ENCODE measurements around the gene TMEM141. TPM values are rescaled to one million over a fixed set of nuclear protein-coding genes. Genes with fewer than 3 reads are reported as not detected.
"Not testable (repeated sequence)": the region's sequence is repeated elsewhere in the genome, so short reads cannot be mapped to it uniquely, and the experiment has no call there.

Gene TMEM141
- polyA plus RNA-seq, 4 donors, result 148 to 518 (median 194) TPM

DNA sequence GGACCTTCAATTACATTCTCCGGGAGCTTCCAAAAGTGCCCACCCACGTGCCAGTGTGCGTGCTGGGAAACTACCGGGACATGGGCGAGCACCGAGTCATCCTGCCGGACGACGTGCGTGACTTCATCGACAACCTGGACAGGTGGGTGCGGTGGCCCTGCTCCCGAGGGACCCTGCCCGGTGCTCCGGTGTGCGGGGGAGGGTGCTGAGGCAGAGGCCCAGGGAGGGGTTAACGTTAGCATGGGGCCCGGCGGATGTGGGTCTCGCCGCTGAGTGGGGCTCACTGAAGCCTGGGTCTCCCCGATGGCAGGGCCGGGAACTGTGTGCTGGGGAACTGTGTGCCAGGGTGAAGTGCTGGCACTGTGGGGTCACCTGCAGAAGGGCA lies 40.6 kb downstream of the TMEM141 start:
- Histone ChIP-seq H3K4me1 (ENCODE audit: control insufficient read depth in 3 of 3, insufficient read depth in 2 of 3, low read depth in 1 of 3, low read length in 2 of 3) (no peaks in the 10 kb centered on the region), H3K9me3 (ENCODE audit: control insufficient read depth in 2 of 2, insufficient read depth in 1 of 2, low read depth in 1 of 2, low read length in 1 of 2) (no peaks in the 10 kb centered on the region), H3K36me3 (ENCODE audit: control insufficient read depth in 3 of 3, insufficient read depth in 2 of 3, low read depth in 1 of 3, low read length in 3 of 3) (peaks cover 11 to 91% (median 23%) of the 10 kb centered on the region in 3 donors), H3K27me3 (ENCODE audit: control insufficient read depth in 3 of 3, insufficient read depth in 3 of 3, low read length in 3 of 3) (no peaks in the 10 kb centered on the region), H3K4me3 (ENCODE audit: low read depth in 1 of 3, low read length in 3 of 3) (no peak overlapping the region), H3K27ac (ENCODE audit: low read depth in 1 of 3, low read length in 2 of 3) (no peak overlapping the region)
- FAIRE-seq (no peak), DNase-seq (no peak)
- 93% methylated on average over 22 to 23 of the region's 23 CpGs for WGBS, 3 donors

DNA sequence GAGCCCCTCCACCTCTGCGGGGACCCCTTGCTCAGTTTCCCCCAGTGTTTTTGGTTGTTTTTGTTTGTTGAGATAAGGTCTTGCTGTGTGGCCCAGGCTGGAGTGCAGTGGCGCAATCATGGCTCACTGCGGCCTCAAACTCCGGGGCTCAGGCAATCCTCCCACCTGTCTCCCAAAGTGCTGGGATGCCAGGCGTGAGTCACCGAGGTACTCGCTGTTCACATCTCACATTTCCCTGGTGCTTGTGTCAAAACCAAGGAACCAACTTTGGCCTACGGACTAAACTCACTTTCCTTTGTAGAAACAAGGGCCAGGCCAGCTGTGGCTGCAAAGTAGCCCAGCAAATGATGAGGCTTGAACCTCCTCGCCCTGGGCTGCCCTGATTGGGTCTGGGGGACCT lies 41.4 kb downstream of the TMEM141 start:
- 93 to 94% (median 93%) methylated on average over 8 to 9 of the region's 9 CpGs for WGBS, 3 donors
- FAIRE-seq, result no peak
- no peak overlapping the region for H3K27ac ChIP-seq (ENCODE audit: low read depth in 1 of 3, low read length in 2 of 3)
- no peak for DNase-seq
- H3K4me3 ChIP-seq (ENCODE audit: low read depth in 1 of 3, low read length in 3 of 3), result no peak overlapping the region
- H3K36me3 ChIP-seq (ENCODE audit: control insufficient read depth in 3 of 3, insufficient read depth in 2 of 3, low read depth in 1 of 3, low read length in 3 of 3), result peaks cover 11 to 91% (median 21%) of the 10 kb centered on the region in 3 donors
- no peaks in the 10 kb centered on the region for H3K27me3 ChIP-seq (ENCODE audit: control insufficient read depth in 3 of 3, insufficient read depth in 3 of 3, low read length in 3 of 3)
- no peaks in the 10 kb centered on the region for H3K9me3 ChIP-seq (ENCODE audit: control insufficient read depth in 2 of 2, insufficient read depth in 1 of 2, low read depth in 1 of 2, low read length in 1 of 2)
- no peaks in the 10 kb centered on the region for H3K4me1 ChIP-seq (ENCODE audit: control insufficient read depth in 3 of 3, insufficient read depth in 2 of 3, low read depth in 1 of 3, low read length in 2 of 3)

DNA sequence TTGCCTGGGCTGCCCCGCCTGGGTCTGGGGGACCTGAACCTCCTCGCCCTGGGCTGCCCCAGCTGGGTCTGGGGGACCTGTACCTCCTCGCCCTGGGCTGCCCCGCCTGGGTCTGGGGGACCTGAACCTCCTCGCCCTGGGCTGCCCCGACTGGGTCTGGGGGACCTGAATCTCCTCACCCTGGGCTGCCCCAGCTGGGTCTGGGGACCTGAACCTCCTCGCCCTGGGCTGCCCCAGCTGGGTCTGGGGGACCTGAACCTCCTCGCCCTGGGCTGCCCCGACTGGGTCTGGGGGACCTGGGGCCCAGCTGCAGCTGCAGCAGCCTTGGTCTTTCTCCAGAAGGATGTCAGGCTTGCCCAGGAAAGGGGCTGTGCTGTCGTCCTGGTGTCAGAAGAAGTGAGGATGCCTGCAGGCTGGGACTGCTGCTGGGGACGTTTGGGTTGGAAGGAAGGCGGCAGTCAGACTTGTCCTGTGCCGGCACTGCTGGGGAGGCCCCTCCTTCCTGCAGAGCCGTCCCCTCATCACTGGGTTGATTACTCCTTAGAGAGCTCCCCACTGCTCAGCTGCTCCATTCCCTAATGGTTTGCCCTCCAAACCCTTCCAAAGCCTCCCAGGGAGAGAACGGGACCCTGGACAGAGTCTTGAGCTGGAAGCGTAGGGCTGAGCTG lies 42.4 kb downstream of the TMEM141 start:
- WGBS, 3 donors, result 87 to 93% (median 91%) methylated on average over 15 to 16 of the region's 16 CpGs
- H3K4me3 ChIP-seq (ENCODE audit: low read depth in 1 of 3, low read length in 3 of 3); DNase-seq; H3K27ac ChIP-seq (ENCODE audit: low read depth in 1 of 3, low read length in 2 of 3); H3K9me3 ChIP-seq (ENCODE audit: control insufficient read depth in 2 of 2, insufficient read depth in 1 of 2, low read depth in 1 of 2, low read length in 1 of 2); H3K27me3 ChIP-seq (ENCODE audit: control insufficient read depth in 3 of 3, insufficient read depth in 3 of 3, low read length in 3 of 3); FAIRE-seq; H3K4me1 ChIP-seq (ENCODE audit: control insufficient read depth in 3 of 3, insufficient read depth in 2 of 3, low read depth in 1 of 3, low read length in 2 of 3): not testable (repeated sequence)
- peaks cover 10 to 91% (median 21%) of the 10 kb centered on the region in 3 donors for H3K36me3 ChIP-seq (ENCODE audit: control insufficient read depth in 3 of 3, insufficient read depth in 2 of 3, low read depth in 1 of 3, low read length in 3 of 3)

DNA sequence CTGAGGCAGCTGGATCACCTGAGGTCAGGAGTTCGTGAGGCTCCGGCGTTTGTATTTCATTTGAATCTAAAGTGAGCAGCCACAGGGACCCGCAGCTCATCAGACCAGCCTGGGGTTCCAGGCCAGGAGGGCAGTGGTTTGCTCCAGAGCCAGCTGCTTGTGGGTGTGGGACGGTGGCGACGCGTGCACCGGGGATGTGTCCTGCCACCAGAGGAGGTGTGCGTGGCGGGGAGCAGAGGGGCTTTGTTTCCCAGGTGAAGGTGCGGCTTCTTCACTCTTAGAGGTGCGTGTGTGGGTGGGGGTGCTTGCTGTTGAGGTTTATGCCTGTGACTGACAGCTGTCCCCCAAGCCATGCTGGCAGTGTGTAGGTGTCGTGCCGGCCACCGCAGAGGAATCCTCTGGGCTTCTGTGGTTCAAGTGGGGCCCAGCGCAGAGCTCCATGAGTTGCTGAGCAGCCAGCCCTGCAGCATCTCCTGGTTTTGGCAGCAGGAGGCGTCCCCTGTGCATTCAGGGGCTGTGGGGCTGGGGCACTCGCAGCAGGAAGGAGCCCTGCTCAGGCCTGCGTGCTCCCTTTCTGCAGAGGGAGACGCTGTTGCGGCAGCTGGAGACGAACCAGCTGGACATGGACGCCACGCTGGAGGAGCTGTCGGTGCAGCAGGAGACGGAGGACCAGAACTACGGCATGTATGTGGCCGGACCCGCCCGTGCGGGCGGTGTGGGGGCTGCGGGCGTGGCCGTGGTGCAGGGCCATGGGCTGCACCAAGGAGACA lies 44.2 kb downstream of the TMEM141 start:
- DNase-seq (no peak), FAIRE-seq (no peak)
- Histone ChIP-seq H3K27ac (ENCODE audit: low read depth in 1 of 3, low read length in 2 of 3) (no peak overlapping the region), H3K4me1 (ENCODE audit: control insufficient read depth in 3 of 3, insufficient read depth in 2 of 3, low read depth in 1 of 3, low read length in 2 of 3) (peaks cover 0 to 16% (median 0%) of the 10 kb centered on the region in 3 donors), H3K27me3 (ENCODE audit: control insufficient read depth in 3 of 3, insufficient read depth in 3 of 3, low read length in 3 of 3) (no peaks in the 10 kb centered on the region), H3K4me3 (ENCODE audit: low read depth in 1 of 3, low read length in 3 of 3) (no peak overlapping the region), H3K9me3 (ENCODE audit: control insufficient read depth in 2 of 2, insufficient read depth in 1 of 2, low read depth in 1 of 2, low read length in 1 of 2) (no peaks in the 10 kb centered on the region), H3K36me3 (ENCODE audit: control insufficient read depth in 3 of 3, insufficient read depth in 2 of 3, low read depth in 1 of 3, low read length in 3 of 3) (peaks cover 5 to 91% (median 23%) of the 10 kb centered on the region in 3 donors)
- 92 to 93% (median 92%) methylated on average over 34 to 36 of the region's 36 CpGs for WGBS, 3 donors

DNA sequence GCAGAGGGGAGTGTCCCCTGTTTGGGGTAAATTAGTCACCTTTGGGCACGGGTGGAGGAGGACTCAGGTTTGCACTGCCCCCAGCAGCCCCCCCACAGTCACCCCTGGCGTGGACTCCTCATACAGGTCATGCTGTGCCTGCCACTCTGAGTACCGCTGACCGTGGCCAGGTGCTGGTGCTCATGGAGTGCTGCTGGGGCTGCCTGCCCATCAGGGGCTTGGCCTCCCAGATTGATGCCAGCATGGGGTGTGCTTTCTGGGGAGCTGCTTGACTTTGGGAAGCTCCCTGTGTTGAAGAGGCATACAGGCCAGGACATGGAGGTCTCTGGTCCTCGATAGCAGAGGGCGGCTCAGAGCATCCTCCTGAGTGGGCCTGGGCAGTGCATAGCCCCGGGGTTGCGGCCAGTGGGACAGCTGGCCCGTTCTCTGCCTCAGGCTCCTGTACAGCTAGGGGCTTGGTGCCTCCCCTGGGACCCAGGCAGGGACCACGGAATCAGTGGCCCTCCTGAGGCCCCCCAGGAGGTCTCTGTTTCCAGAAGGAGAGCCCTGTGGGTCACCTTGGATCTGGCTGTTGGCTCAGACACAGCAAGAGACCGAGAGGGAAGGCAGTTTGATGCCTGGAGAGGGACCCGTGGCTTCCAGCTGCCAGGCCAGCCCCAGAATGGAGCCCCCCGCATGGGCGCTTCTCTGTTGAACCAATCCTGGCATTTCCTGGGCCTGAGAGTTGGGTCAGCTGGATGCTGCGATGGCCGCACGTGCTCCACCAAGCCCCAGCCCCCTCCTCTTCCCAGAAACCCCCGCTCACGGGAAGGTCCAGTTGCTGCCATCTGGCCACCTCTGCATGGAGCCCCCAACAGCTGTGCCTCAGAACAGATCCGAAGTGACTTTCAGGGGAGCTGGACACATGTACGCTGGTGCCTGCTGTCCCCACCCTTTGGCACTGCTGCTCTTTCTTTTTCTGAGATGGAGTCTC lies 45.1 kb downstream of the TMEM141 start:
- Histone ChIP-seq H3K27me3 (ENCODE audit: control insufficient read depth in 3 of 3, insufficient read depth in 3 of 3, low read length in 3 of 3) (no peaks in the 10 kb centered on the region), H3K9me3 (ENCODE audit: control insufficient read depth in 2 of 2, insufficient read depth in 1 of 2, low read depth in 1 of 2, low read length in 1 of 2) (no peaks in the 10 kb centered on the region), H3K36me3 (ENCODE audit: control insufficient read depth in 3 of 3, insufficient read depth in 2 of 3, low read depth in 1 of 3, low read length in 3 of 3) (peaks cover 5 to 88% (median 20%) of the 10 kb centered on the region in 3 donors), H3K4me1 (ENCODE audit: control insufficient read depth in 3 of 3, insufficient read depth in 2 of 3, low read depth in 1 of 3, low read length in 2 of 3) (peaks cover 0 to 24% (median 0%) of the 10 kb centered on the region in 3 donors), H3K27ac (ENCODE audit: low read depth in 1 of 3, low read length in 2 of 3) (no peak overlapping the region), H3K4me3 (ENCODE audit: low read depth in 1 of 3, low read length in 3 of 3) (no peak overlapping the region)
- 91 to 94% (median 93%) methylated on average over 19 to 21 of the region's 21 CpGs for WGBS, 3 donors
- FAIRE-seq (no peak), DNase-seq (no peak)

DNA sequence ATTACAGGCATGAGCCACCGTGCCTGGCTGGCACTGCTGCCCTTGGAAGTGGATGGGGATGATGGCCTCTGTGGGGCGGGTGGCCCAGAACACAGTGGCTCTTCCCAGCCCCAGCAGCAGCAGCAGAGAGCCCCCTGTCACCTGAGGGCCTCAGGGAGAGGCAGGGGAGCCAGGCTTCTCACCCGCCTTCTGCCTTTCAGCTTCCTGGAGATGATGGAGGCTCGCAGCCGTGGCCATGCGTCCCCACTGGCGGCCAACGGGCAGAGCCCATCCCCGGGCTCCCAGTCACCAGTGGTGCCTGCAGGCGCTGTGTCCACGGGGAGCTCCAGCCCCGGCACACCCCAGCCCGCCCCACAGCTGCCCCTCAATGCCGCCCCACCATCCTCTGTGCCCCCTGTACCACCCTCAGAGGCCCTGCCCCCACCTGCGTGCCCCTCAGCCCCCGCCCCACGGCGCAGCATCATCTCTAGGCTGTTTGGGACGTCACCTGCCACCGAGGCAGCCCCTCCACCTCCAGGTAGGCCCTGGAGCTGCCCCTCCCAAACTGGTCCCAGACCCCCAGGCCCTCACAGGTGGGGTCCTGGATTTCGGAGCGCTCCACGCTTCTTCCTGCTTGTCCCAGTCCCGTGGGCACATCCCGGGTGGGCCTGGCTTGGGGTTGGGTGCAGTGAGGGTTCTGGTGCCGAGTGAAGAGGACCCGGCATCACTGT lies 46.2 kb downstream of the TMEM141 start:
- H3K36me3 ChIP-seq (ENCODE audit: control insufficient read depth in 3 of 3, insufficient read depth in 2 of 3, low read depth in 1 of 3, low read length in 3 of 3), result peaks cover 2 to 77% (median 19%) of the 10 kb centered on the region in 3 donors

DNA sequence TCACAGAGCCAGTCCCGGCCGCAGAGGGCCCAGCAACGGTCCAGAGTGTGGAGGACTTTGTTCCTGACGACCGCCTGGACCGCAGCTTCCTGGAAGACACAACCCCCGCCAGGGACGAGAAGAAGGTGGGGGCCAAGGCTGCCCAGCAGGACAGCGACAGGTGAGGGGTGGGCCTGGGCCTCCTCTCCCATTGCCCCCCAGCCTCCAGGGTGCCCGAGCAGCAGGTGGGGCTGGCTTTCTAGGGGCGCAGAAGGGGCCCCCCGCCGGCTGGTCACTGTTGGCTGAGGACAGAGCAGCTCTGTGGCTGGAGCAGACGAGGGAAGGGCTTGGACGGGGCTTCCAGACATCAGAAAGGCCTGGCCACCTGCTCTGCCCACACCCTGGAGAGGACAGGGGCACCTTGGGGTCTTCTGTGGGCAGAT lies 46.7 kb downstream of the TMEM141 start:
- peaks cover 0 to 40% (median 4%) of the 10 kb centered on the region in 3 donors for H3K4me1 ChIP-seq (ENCODE audit: control insufficient read depth in 3 of 3, insufficient read depth in 2 of 3, low read depth in 1 of 3, low read length in 2 of 3)
- not testable (repeated sequence) for H3K27me3 ChIP-seq (ENCODE audit: control insufficient read depth in 3 of 3, insufficient read depth in 3 of 3, low read length in 3 of 3); FAIRE-seq; H3K27ac ChIP-seq (ENCODE audit: low read depth in 1 of 3, low read length in 2 of 3); H3K4me3 ChIP-seq (ENCODE audit: low read depth in 1 of 3, low read length in 3 of 3); H3K9me3 ChIP-seq (ENCODE audit: control insufficient read depth in 2 of 2, insufficient read depth in 1 of 2, low read depth in 1 of 2, low read length in 1 of 2); DNase-seq
- 85 to 88% (median 88%) methylated on average over 14 to 15 of the region's 15 CpGs for WGBS, 3 donors
- H3K36me3 ChIP-seq (ENCODE audit: control insufficient read depth in 3 of 3, insufficient read depth in 2 of 3, low read depth in 1 of 3, low read length in 3 of 3), result peaks cover 2 to 71% (median 19%) of the 10 kb centered on the region in 3 donors

More for the DNA sequence above, 46.2 kb downstream of the TMEM141 start:
- FAIRE-seq (no peak), DNase-seq (no peak)
- no peaks in the 10 kb centered on the region for H3K9me3 ChIP-seq (ENCODE audit: control insufficient read depth in 2 of 2, insufficient read depth in 1 of 2, low read depth in 1 of 2, low read length in 1 of 2)
- no peak overlapping the region for H3K27ac ChIP-seq (ENCODE audit: low read depth in 1 of 3, low read length in 2 of 3)
- WGBS, 3 donors, result 91 to 93% (median 92%) methylated on average over 22 to 27 of the region's 27 CpGs
- H3K27me3 ChIP-seq (ENCODE audit: control insufficient read depth in 3 of 3, insufficient read depth in 3 of 3, low read length in 3 of 3), result no peaks in the 10 kb centered on the region
- H3K4me1 ChIP-seq (ENCODE audit: control insufficient read depth in 3 of 3, insufficient read depth in 2 of 3, low read depth in 1 of 3, low read length in 2 of 3), result peaks cover 0 to 35% (median 4%) of the 10 kb centered on the region in 3 donors
- no peak overlapping the region for H3K4me3 ChIP-seq (ENCODE audit: low read depth in 1 of 3, low read length in 3 of 3)

Data from small intestine (tissue), 7 donors.